Right lobe of liver (tissue), 6 donors: ENCODE data around the gene CHKA. TPM values are rescaled to one million over a fixed set of nuclear protein-coding genes. Genes with fewer than 3 reads are reported as not detected.

ENCODE experiments used
- ATAC-seq, 4 donors: fragments of 200-7000 bp; cut with Tn5 transposase; one replicate each; pipeline ENCODE4 v1.9.1; 2020; ENCODE audit warnings: mild to moderate bottlenecking in 4 of 4, moderate library complexity in 4 of 4
- DNase-seq, 3 donors: peaks; one replicate each; pipeline ENCODE4 v3.0.0-alpha.2; 2020
- H3K27ac ChIP-seq, 3 donors: fragments of 200-600 bp; one replicate each; pipeline ENCODE4 v1.8.0; 2022
- H3K27me3 ChIP-seq, 2 donors: fragments of 200-600 bp; one replicate each; pipeline ENCODE4 v1.8.0; 2022
- H3K36me3 ChIP-seq, 4 donors: fragments of 200-600 bp; sonication (generic) in 1 of 4; one replicate each; pipeline versions ENCODE4 v1.5.1 to v1.8.0; 2017 to 2022; ENCODE audit warnings: control low read depth in 1 of 4
- H3K4me1 ChIP-seq, 4 donors: fragments of 200-600 bp; sonication (generic) in 1 of 4; one replicate each; pipeline versions ENCODE4 v1.5.1 to v1.8.0; 2017 to 2022; ENCODE audit warnings: control low read depth in 1 of 4
- H3K4me3 ChIP-seq, 3 donors: fragments of 200-600 bp; one replicate each; pipeline ENCODE4 v1.8.0; 2022
- H3K9me3 ChIP-seq, 4 donors: fragments of 200-600 bp; sonication (generic) in 1 of 4; one replicate each; pipeline versions ENCODE4 v1.5.1 to v1.8.0; 2017 to 2022; ENCODE audit warnings: control low read depth in 1 of 4
- CTCF ChIP-seq, 4 donors: fragments of 200-600 bp in 3 of 4; fragments of 450-650 bp in 1 of 4; IDR thresholded peaks; one replicate each; pipeline versions ENCODE4 v1.5.1 to v1.8.0; 2016 to 2022; ENCODE audit warnings: antibody characterized with exemption in 4 of 4, mild to moderate bottlenecking in 2 of 4
- POLR2A ChIP-seq: fragments of 450-650 bp; IDR thresholded peaks from one replicate; pipeline ENCODE4 v1.6.1; 2017; ENCODE audit warnings: antibody characterized with exemption, mild to moderate bottlenecking
- WGBS: methylation state at CpG from one replicate; pipeline ENCODE4 v1.1.6; 2018; ENCODE audit warnings: low coverage, low lambda C conversion rate; ENCODE audit not compliant: insufficient coverage; ENCODE audit errors: missing lambda C conversion rate; 5-methylcytosine and 5-hydroxymethylcytosine counted together
- intact Hi-C, 2 donors: fragments of 100-400 bp; cut with DNase I; formaldehyde crosslinking; loops; one replicate each; pipeline versions ENCODE4 v1.11.2 to v1.14.1; 2022
- total RNA-seq, 6 experiments: library from RNA; depleted of rRNA in 2 of 6; stranded (reverse); fragments of >200 nt in 2 of 6; fragmentation: NEBNext Ultra II Directional in 3 of 6; extraction: Animal tissue kit (Norgen Biotek cat#: 25700) in 3 of 6; gene quantifications; one replicate each; pipeline versions ENCODE4 v1.1.0 to v1.2.4, GENCODE V29; 2016 to 2023
- donor health status: DM: no; HTN: yes; CAD: no.
- donor health status: DM: no; HTN: no; CAD: no.
- donor health status: DM: no; HTN: no; CAD: no.
- donor health status: DM: no; HTN: yes; CAD: no.
- donor health status: DM: no; HTN: yes; CAD: no.

CHKA gene
- total RNA-seq, 6 experiments from 2014 or later = 15.1 to 35.8 (median 28.5) TPM

GRCh38 chr11:68015467-68015866, 105.7 kb downstream of the CHKA start:
- Histone ChIP-seq H3K27ac (no peak overlapping the region), H3K27me3 (no peaks in the 10 kb centered on the region), H3K9me3 (no peaks in the 10 kb centered on the region), H3K4me1 (peaks cover 0 to 14% (median 3%) of the 10 kb centered on the region in 4 donors), H3K36me3 (no peaks in the 10 kb centered on the region), H3K4me3 (no peak overlapping the region)
- DNase-seq (no peak), ATAC-seq (no peak)
- 97% methylated on average over 4 of the region's 8 CpGs for WGBS
- intact Hi-C loops = no loop called here
- no peak for TF ChIP-seq POLR2A

GRCh38 chr11:68014947-68015447, 106.2 kb downstream of the CHKA start:
- DNase-seq (no peak), ATAC-seq (no peak)
- Histone ChIP-seq H3K4me3 (no peak overlapping the region), H3K4me1 (peaks cover 0 to 19% (median 4%) of the 10 kb centered on the region in 4 donors), H3K9me3 (no peaks in the 10 kb centered on the region), H3K27ac (no peak overlapping the region), H3K27me3 (no peaks in the 10 kb centered on the region), H3K36me3 (no peaks in the 10 kb centered on the region)
- no CpG with 5 or more reads among the region's 19 CpGs for WGBS
- no peak for TF ChIP-seq POLR2A
- TF ChIP-seq CTCF (IDR thresholded peaks at IDR 0.05) = no peak
- intact Hi-C loops = no loop called here

GRCh38 chr11:68014157-68014946, 106.8 kb downstream of the CHKA start:
- Histone ChIP-seq H3K4me3 (no peak overlapping the region), H3K27ac (no peak overlapping the region), H3K36me3 (no peaks in the 10 kb centered on the region), H3K4me1 (peaks cover 0 to 24% (median 6%) of the 10 kb centered on the region in 4 donors), H3K27me3 (no peaks in the 10 kb centered on the region), H3K9me3 (no peaks in the 10 kb centered on the region)
- WGBS = 49% methylated on average over 2 of the region's 16 CpGs
- intact Hi-C loops = no loop called here
- no peak for TF ChIP-seq CTCF (IDR thresholded peaks at IDR 0.05)
- TF ChIP-seq POLR2A = no peak
- DNase-seq = no peak
- no peak for ATAC-seq

GRCh38 chr11:68013611-68014156, 107.5 kb downstream of the CHKA start:
- H3K36me3 ChIP-seq = no peaks in the 10 kb centered on the region
- no peaks in the 10 kb centered on the region for H3K9me3 ChIP-seq
- DNase-seq (no peak), ATAC-seq (no peak)
- no peaks in the 10 kb centered on the region for H3K27me3 ChIP-seq
- no peak overlapping the region for H3K27ac ChIP-seq
- TF ChIP-seq POLR2A (no peak), CTCF (IDR thresholded peaks at IDR 0.05) (no peak)
- WGBS = 60% methylated on average over 1 of the region's 14 CpGs
- intact Hi-C loops = no loop called here
- H3K4me3 ChIP-seq = no peak overlapping the region
- peaks cover 0 to 24% (median 6%) of the 10 kb centered on the region in 4 donors for H3K4me1 ChIP-seq
